22Rv1 (cell line): ENCODE results near the gene PURA.

Experiments
- H3K27ac ChIP-seq: fragments of 450-650 bp; 2 replicates; pipeline ENCODE4 v1.5.1; 2017
- ZFX ChIP-seq: fragments of 450-650 bp; IDR thresholded peaks from 2 replicates; pipeline ENCODE4 v1.6.1; 2017; ENCODE audit warnings: antibody characterized with exemption, borderline replicate concordance
- TF ChIP-seq, protein P1 (sequence below): fragments of 450-650 bp; IDR thresholded peaks from 2 replicates; pipeline ENCODE4 v1.5.1; 2017; ENCODE audit warnings: mild to moderate bottlenecking

PURA gene

DNA sequence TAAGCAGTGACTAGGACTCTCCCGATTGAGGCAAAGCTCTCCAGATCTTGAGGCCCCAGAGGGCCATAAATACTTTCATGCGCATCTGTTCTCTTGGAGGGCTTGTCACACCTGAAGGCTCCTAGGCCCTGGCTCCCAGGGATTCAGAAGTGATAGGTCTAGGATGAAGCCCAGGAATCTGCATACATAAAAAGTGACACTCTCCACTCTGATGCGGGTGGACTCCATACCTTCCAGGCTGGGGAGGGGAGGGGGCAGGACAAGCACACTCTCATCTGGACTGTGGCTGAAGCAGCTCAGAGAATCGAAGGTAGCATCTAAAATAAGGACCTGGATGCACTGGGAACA is 52.0 kb downstream of the PURA start:
- TF ChIP-seq, protein P1, sequence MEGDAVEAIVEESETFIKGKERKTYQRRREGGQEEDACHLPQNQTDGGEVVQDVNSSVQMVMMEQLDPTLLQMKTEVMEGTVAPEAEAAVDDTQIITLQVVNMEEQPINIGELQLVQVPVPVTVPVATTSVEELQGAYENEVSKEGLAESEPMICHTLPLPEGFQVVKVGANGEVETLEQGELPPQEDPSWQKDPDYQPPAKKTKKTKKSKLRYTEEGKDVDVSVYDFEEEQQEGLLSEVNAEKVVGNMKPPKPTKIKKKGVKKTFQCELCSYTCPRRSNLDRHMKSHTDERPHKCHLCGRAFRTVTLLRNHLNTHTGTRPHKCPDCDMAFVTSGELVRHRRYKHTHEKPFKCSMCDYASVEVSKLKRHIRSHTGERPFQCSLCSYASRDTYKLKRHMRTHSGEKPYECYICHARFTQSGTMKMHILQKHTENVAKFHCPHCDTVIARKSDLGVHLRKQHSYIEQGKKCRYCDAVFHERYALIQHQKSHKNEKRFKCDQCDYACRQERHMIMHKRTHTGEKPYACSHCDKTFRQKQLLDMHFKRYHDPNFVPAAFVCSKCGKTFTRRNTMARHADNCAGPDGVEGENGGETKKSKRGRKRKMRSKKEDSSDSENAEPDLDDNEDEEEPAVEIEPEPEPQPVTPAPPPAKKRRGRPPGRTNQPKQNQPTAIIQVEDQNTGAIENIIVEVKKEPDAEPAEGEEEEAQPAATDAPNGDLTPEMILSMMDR, result no peak
- TF ChIP-seq ZFX, result no peak
- no peak overlapping the region for H3K27ac ChIP-seq

DNA sequence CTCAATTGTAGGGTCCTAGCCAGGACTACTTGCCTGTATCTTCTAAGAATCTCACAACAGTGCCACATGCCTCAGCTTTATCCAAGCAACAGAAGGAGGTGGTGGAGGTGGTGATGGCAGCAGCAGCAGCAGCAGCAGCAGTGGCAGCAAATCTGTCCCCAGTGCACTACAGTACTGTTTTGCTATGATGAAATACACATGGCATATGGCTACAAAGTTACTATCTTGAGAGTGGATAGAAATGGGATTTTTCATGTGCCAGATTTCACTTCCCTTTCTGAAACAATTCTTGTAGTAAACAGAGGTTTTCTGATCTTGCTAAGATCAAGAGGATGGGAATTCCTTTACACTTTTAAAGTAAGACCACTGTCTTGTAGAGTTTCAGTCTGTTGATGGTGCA is 53.0 kb downstream of the PURA start:
- H3K27ac ChIP-seq, result no peak overlapping the region
- TF ChIP-seq ZFX, result no peak
- TF ChIP-seq, protein P1, result no peak

DNA sequence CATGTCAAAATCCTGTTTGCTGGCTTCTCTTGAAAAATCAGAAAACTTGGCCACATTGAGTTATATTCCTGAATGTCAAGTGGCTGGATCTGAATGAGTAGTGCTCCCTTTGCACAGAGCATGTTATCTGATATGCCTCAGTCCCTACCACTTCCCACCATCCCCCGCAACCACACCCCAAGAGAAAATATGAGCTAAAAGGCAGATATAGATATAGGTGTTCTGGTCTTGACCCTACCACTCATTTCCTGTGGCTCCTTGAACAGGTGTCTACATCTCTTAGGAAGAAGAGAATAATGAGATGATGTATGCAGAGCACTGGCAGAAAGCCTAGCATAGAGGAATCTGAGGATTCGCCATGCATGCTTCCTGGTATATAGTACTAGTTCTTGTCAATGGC is 54.5 kb downstream of the PURA start:
- no peak overlapping the region for H3K27ac ChIP-seq
- TF ChIP-seq, protein P1, result no peak
- no peak for TF ChIP-seq ZFX

DNA sequence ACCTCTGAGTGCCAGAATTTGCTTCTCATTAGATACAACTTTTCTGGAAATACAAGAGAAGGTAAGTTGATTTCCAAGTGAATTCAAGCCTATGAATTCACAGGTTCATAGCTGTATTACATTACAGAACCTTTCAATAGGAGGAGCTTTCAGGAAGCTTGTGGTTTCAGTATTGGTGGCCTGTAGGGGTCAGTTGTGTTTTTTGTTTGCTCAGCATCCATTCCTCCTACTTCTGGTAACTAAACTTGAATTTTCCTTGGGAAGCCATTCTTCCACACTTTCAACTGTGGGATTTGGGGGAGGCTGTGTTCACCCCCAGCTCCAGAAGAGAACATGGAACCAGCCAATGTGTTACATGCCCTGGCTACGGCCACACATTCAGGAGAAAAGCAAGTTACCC is 55.5 kb downstream of the PURA start:
- no peak overlapping the region for H3K27ac ChIP-seq
- TF ChIP-seq, protein P1, result no peak

DNA sequence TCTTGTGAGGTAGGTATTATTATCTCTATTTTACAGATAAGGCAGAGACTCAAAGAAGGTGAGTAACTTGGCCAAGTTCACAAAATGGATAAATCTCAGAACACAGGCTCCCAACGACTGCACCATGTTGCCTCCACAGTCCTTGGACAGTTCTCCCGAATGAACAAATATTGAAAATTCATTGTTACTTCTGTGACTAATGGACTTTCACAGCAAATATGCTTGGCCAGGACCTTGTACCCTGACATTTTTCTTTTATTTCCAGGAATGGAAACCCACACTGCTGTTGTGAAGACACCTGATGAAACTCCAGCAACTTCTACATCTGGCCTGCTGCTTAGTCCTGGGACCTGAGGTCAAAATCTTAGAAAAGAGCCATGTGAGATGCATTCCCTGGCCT is 58.6 kb downstream of the PURA start:
- no peak for TF ChIP-seq ZFX
- TF ChIP-seq, protein P1, result no peak
- H3K27ac ChIP-seq, result no peak overlapping the region

DNA sequence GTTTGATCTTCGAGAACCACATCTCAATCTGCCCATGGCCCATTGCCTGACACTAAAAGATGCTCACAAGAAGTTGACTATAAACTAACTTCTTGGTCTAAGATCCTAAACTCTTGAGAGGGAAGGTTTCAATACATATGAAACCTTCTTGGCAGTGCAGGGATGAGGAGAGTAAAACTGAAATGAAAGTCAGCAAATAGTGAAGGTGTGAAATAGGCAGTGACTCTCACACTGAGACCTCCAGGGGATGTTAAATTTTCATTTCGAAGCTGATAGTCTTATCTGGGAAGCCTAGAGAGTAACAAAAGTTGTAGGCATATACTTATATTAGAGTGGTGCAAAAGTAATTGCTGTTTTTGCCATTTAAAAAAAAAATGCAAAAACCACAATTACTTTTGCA is 60.1 kb downstream of the PURA start:
- TF ChIP-seq ZFX, result no peak
- TF ChIP-seq, protein P1, result no peak
- no peak overlapping the region for H3K27ac ChIP-seq

DNA sequence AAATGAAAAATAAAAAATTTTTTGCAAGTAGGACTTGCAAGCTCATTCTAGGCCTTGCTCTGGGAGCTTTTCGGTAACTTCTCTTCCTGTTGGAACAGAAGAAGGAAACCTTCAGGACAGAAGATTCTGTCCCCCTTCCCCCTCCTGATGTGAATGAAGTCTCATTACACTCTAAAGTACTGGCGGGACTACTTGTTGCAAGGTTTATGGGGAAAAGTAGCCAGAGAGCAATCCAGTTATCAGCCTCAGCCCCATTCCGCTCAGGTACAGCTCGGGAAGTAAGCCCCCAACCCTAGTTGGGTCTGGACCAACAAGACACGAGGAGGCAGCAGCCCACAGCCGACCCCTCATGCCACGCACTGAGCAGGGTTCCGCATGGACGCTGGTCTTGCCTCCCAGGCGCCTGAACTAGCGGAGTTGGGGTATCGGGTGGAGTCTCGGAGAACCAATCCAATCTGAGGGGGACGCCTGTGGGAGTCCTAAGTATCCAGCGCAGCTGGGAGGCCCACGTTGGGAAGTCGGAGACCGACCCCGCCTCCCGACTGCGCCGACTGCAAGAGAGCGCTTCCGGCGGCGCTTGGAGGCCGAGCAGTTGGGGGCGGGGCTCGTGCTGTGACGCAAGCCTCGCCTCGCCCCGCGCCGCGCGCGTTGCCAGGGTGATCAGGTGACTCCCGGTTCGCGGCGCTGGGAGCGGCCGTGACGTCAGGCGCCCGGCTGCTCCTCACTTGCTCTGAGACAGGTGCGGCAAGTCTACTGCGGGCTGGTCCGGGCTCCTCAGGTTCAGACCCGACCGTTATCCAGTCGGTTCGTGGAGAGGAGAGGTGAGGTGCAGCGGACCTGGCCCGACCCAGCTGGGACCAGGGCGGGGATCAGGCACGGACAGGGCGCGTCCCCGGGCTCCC is 60.8 kb downstream of the PURA start, which contains the start of gene CYSTM1:
Gene CYSTM1, plus strand, starts transcription at position 724 of the 902 bp plus-strand sequence. CDS start 19,278 bp downstream, outside the sequence.
- H3K27ac ChIP-seq, result peak within 1 kb of the TSS; percentile 59
- TF ChIP-seq, protein P1, result no peak
- TF ChIP-seq ZFX, result no peak
